ENCODE data around the gene OAT. TPM values are rescaled to one million over a fixed set of nuclear protein-coding genes. Genes with fewer than 3 reads are reported as not detected.
A peak's percentile ranks its signal among the peaks of the same experiment; 100 is the strongest.

OAT gene
- total and polyA plus RNA-seq, 10 of the 15 experiments (the other 5 are each of a cell fraction or from before 2014, with no cell fraction given): 1.2 to 9.8 (median 1.6) TPM

DNA sequence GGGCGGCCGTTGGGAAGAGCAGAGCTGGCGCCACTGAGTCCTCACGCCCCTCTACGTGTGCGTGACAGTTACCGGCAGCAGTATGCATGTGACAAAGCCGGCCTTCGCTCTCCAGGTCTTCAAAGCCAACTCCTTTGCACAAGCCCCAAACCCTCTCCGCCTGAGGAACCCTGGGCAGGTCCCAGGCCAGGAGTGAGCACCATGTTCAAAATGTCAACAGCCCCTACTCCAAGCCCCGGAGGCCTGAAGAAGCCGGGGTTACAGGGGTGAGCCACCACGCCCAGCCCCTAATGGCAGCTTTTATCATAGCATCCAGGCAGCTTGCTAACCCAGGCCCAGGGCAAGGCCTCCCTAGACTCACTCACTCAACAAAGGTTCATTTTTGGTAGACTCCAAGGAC, 70.8 kb downstream of the OAT start:
- peak; percentile 48; the same call in 2 of the 3 replicates for ATAC-seq
- SMC1A ChIA-PET (ENCODE audit: uncharacterized antibody, unreplicated experiment): no interaction called here
- in situ Hi-C loops (cut with MboI) (no loop called here), intact Hi-C loops (cut with micrococcal nuclease; ENCODE audit: unreplicated experiment) (no loop called here)
- RAD21 ChIA-PET (ENCODE audit: unreplicated experiment): no interaction called here
- no peak overlapping the region for H3K9ac ChIP-seq (ENCODE audit: control insufficient read depth, insufficient read depth, low read length)
- H3K36me3 ChIP-seq (ENCODE audit: control insufficient read depth in 2 of 2, insufficient read depth in 2 of 2, low read length in 1 of 2): no peaks in the 10 kb centered on the region
- CTCF ChIA-PET: interaction anchor here (0.6 to 0.9 kb wide), 2 partner anchors 13 to 309 kb away, joined by 3 read pairs; no protein-coding TSS in a partner anchor
- TF ChIP-seq RAD21 (IDR thresholded peaks at IDR 0.05; ENCODE audit: insufficient read depth, low read depth, low read length): 0 out of 2 replicates have a peak, but pooled peaks have one; percentile 3
- TF ChIP-seq HCFC1 (IDR thresholded peaks at IDR 0.05; ENCODE audit: low read length): no peak
- TF ChIP-seq CHD2 (IDR thresholded peaks at IDR 0.05; ENCODE audit: borderline replicate concordance, low read depth, low read length): no peak
- no peak for TF ChIP-seq TCF12 (IDR thresholded peaks at IDR 0.05; ENCODE audit: low read depth, low read length)
- TF ChIP-seq, protein P1, sequence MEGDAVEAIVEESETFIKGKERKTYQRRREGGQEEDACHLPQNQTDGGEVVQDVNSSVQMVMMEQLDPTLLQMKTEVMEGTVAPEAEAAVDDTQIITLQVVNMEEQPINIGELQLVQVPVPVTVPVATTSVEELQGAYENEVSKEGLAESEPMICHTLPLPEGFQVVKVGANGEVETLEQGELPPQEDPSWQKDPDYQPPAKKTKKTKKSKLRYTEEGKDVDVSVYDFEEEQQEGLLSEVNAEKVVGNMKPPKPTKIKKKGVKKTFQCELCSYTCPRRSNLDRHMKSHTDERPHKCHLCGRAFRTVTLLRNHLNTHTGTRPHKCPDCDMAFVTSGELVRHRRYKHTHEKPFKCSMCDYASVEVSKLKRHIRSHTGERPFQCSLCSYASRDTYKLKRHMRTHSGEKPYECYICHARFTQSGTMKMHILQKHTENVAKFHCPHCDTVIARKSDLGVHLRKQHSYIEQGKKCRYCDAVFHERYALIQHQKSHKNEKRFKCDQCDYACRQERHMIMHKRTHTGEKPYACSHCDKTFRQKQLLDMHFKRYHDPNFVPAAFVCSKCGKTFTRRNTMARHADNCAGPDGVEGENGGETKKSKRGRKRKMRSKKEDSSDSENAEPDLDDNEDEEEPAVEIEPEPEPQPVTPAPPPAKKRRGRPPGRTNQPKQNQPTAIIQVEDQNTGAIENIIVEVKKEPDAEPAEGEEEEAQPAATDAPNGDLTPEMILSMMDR (IDR thresholded peaks at IDR 0.05 in 2 of 3, conservative IDR thresholded peaks at IDR 0.05 in 1 of 3; ENCODE audit: control insufficient read depth in 2 of 3, extremely low read depth in 1 of 3, insufficient read depth in 1 of 3, low read depth in 3 of 3, low read length in 3 of 3): 0 out of 6 replicates have a peak, but pooled peaks of 2 of the 3 experiments have one; percentile 8 to 13
- no peak for TF ChIP-seq HDGF (IDR thresholded peaks at IDR 0.05)
- POLR2A ChIA-PET: no interaction called here
- no peaks in the 10 kb centered on the region for H3K27me3 ChIP-seq (replicated peaks in 1 of 2; ENCODE audit: control insufficient read depth in 2 of 2, insufficient read depth in 2 of 2, low read length in 1 of 2)
- H3K27ac ChIP-seq (ENCODE audit: control insufficient read depth, insufficient read depth): no peak overlapping the region
- WGBS (ENCODE audit: insufficient coverage, insufficient replicate concordance, low lambda C conversion rate, missing lambda C conversion rate): 70% methylated on average over 13 of the region's 13 CpGs
- H3K4me3 ChIP-seq: no peak overlapping the region
- no TSS peak for BruUV-seq (replicated peaks)
- H3K79me2 ChIP-seq (ENCODE audit: control insufficient read depth, insufficient read depth, low read length): no peaks in the 10 kb centered on the region
- DNase-seq (ENCODE audit: low read depth, low spot score): no peak
- H4K20me1 ChIP-seq (ENCODE audit: control insufficient read depth, insufficient read depth): no peaks in the 10 kb centered on the region
- H3K9me3 ChIP-seq (replicated peaks; ENCODE audit: control insufficient read depth, insufficient read depth, low read length): no peaks in the 10 kb centered on the region
- H2AFZ ChIP-seq (ENCODE audit: control insufficient read depth, low read depth, low read length): no peak overlapping the region
- FAIRE-seq: no peak
- H3K4me2 ChIP-seq (ENCODE audit: control insufficient read depth, insufficient read depth): no peak overlapping the region
- no peaks in the 10 kb centered on the region for H3K4me1 ChIP-seq (ENCODE audit: control insufficient read depth, insufficient read depth, low read length)

Other genes with a start within 250 kb of the OAT start
- not detected in 2 replicates for gene NKX1-2, start 31.1 kb upstream of the OAT start, total RNA-seq (2014; rRNA removed)
- gene NKX1-2, start 31.1 kb upstream of the OAT start, total RNA-seq (2014; rRNA removed; fragmentation: Illumina TruSeq; extraction: Trizol): not detected in 2 replicates
- gene NKX1-2, start 31.1 kb upstream of the OAT start, total RNA-seq (2021): not detected in 2 replicates
- not detected in 2 replicates for gene NKX1-2, start 31.1 kb upstream of the OAT start, polyA plus RNA-seq (2011; rRNA removed)
- not detected in 2 replicates for gene NKX1-2, start 31.1 kb upstream of the OAT start, polyA plus RNA-seq (2014; fragmentation: Illumina TruSeq; extraction: Trizol)
- gene NKX1-2, start 31.1 kb upstream of the OAT start, polyA plus RNA-seq (2014; fragmentation: Nextera tagmentation; extraction: Ambion mirVana): not detected
- not detected in 2 replicates for gene NKX1-2, start 31.1 kb upstream of the OAT start, polyA plus RNA-seq (2014; rRNA removed)
- not detected for gene NKX1-2, start 31.1 kb upstream of the OAT start, polyA plus RNA-seq (2016; fragmentation: Nextera tagmentation; extraction: Ambion mirVana)
- 5.9 and 6.9 TPM in 2 replicates for gene LHPP, start 42.9 kb upstream of the OAT start, total RNA-seq (2014; rRNA removed)
- 5.3 and 5.6 TPM in 2 replicates for gene LHPP, start 42.9 kb upstream of the OAT start, total RNA-seq (2014; rRNA removed; fragmentation: Illumina TruSeq; extraction: Trizol)
- 6.5 and 7.6 TPM in 2 replicates for gene LHPP, start 42.9 kb upstream of the OAT start, total RNA-seq (2021)
- gene LHPP, start 42.9 kb upstream of the OAT start, polyA plus RNA-seq (2011; rRNA removed): 8.3 and 9.7 TPM in 2 replicates
- gene LHPP, start 42.9 kb upstream of the OAT start, polyA plus RNA-seq (2014; fragmentation: Illumina TruSeq; extraction: Trizol): 2.7 and 3.6 TPM in 2 replicates
- gene LHPP, start 42.9 kb upstream of the OAT start, polyA plus RNA-seq (2014; fragmentation: Nextera tagmentation; extraction: Ambion mirVana): 1 to 10 TPM in 1 of 2 experiments, under 1 TPM in 1; 0.79 to 2.1 TPM
- gene LHPP, start 42.9 kb upstream of the OAT start, polyA plus RNA-seq (2014; rRNA removed): 9.8 and 10.7 TPM in 2 replicates
- 1 to 10 TPM; 7.7 to 9.3 TPM for gene LHPP, start 42.9 kb upstream of the OAT start, polyA plus RNA-seq (2016; fragmentation: Nextera tagmentation; extraction: Ambion mirVana)

All from GM12878 (cell line).